Neural progenitor cell (in vitro differentiated cells): Measurements from ENCODE around the gene PACRG. TPM values are rescaled to one million over a fixed set of nuclear protein-coding genes. Genes with fewer than 3 reads are reported as not detected.

ENCODE experiments used
- DNase-seq: peaks from one replicate; pipeline ENCODE4 v3.0.0-alpha.2; 2016; ENCODE audit warnings: low spot score
- H2AFZ ChIP-seq: fragments of 200-600 bp; sonication (generic); replicated peaks from 2 replicates; pipeline ENCODE4 v1.6.1; 2016; ENCODE audit warnings: antibody characterized with exemption
- H3F3A ChIP-seq: fragments of 200-600 bp; sonication (generic); 2 replicates; pipeline ENCODE4 v1.6.1; 2016; ENCODE audit warnings: antibody characterized with exemption, low read depth
- H3K27ac ChIP-seq: fragments of 200-600 bp; sonication (generic); 2 replicates; pipeline ENCODE4 v1.5.1; 2016; ENCODE audit warnings: mild to moderate bottlenecking
- H3K27me3 ChIP-seq: fragments of 200-600 bp; sonication (generic); 2 replicates; pipeline ENCODE4 v1.6.1; 2016; ENCODE audit warnings: mild to moderate bottlenecking, moderate library complexity
- H3K36me3 ChIP-seq: fragments of 200-600 bp; sonication (generic); 2 replicates; pipeline ENCODE4 v1.5.1; 2016
- H3K4me1 ChIP-seq: fragments of 200-600 bp; sonication (generic); 2 replicates; pipeline ENCODE4 v1.6.1; 2016; ENCODE audit warnings: mixed run types
- H3K4me2 ChIP-seq: fragments of 200-600 bp; sonication (generic); 2 replicates; pipeline ENCODE4 v1.6.1; 2016
- H3K4me3 ChIP-seq: fragments of 200-600 bp; sonication (generic); 2 replicates; pipeline ENCODE4 v1.5.1; 2016
- H3K79me2 ChIP-seq: fragments of 200-600 bp; sonication (generic); 2 replicates; pipeline ENCODE4 v1.6.1; 2016; ENCODE audit warnings: low read depth
- H3K9ac ChIP-seq: fragments of 200-600 bp; sonication (generic); 2 replicates; pipeline ENCODE4 v1.6.1; 2016
- H3K9me3 ChIP-seq: fragments of 200-600 bp; sonication (generic); 2 replicates; pipeline ENCODE4 v1.5.1; 2016; ENCODE audit warnings: low read depth
- H4K20me1 ChIP-seq: fragments of 200-600 bp; sonication (generic); 2 replicates; pipeline ENCODE4 v1.6.1; 2016; ENCODE audit warnings: low read depth
- H3K27ac Mint-ChIP-seq: 3 replicates; pipeline ENCODE4 v1.8.0; 2021; ENCODE audit warnings: mixed read lengths
- H3K27me3 Mint-ChIP-seq: 2 replicates; pipeline ENCODE4 v1.8.0; 2022; ENCODE audit warnings: low read depth, mild to moderate bottlenecking, inconsistent platforms, moderate library complexity, mixed read lengths; ENCODE audit not compliant: insufficient read depth
- H3K36me3 Mint-ChIP-seq: 3 replicates; pipeline ENCODE4 v1.8.0; 2021; ENCODE audit warnings: mixed read lengths
- H3K4me1 Mint-ChIP-seq: 3 replicates; pipeline ENCODE4 v1.8.0; 2021; ENCODE audit warnings: mixed read lengths
- H3K4me3 Mint-ChIP-seq: 3 replicates; pipeline ENCODE4 v1.8.0; 2021; ENCODE audit warnings: mild to moderate bottlenecking, moderate library complexity, mixed read lengths
- H3K9me3 Mint-ChIP-seq: 3 replicates; pipeline ENCODE4 v1.8.0; 2020; ENCODE audit warnings: mixed read lengths
- EZH2 ChIP-seq: fragments of 200-600 bp; sonication (generic); IDR thresholded peaks from 2 replicates; pipeline ENCODE4 v1.6.1; 2017; ENCODE audit warnings: antibody characterized with exemption, mild to moderate bottlenecking, moderate library complexity
- EZH2phosphoT487 ChIP-seq: fragments of 200-600 bp; sonication (generic); IDR thresholded peaks from 2 replicates; pipeline ENCODE4 v1.6.1; 2017; ENCODE audit warnings: antibody characterized with exemption
- total RNA-seq: library from RNA; depleted of rRNA; stranded (reverse); fragments of >200 nt; gene quantifications from 2 replicates; pipeline ENCODE4 v1.2.3, GENCODE V29; 2015; ENCODE audit warnings: low replicate concordance
- TF ChIP-seq, protein P1 (sequence below): fragments of 200-600 bp; sonication (generic); IDR thresholded peaks from 2 replicates; pipeline ENCODE4 v1.5.1; 2017; ENCODE audit warnings: antibody characterized with exemption, mild to moderate bottlenecking

The PACRG gene
- total RNA-seq, 1 donor from 2014 or later, result 0.30 TPM

DNA sequence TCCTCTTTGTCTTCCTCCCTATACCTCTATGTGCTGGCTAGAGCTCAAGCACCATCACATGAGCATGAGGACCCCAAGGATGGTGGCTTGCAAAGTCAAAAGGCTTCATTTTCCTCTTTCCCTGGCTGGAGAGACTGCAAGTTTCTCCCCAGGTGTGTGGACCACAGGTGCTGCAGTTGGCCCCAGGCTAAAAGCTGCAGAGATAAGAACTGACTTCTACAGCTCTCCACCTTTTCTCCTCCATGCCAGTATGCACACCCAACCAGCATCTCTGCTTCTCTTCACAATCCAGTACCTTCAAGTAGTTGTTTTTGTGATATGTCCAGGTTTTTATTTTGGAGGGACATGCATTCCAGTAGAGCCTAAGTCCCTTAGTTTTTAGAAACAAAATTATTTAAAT is 29.3 kb upstream of the PACRG start:
- no peaks in the 10 kb centered on the region for H3K27me3 Mint-ChIP-seq
- Histone ChIP-seq H3K4me3 (no peak overlapping the region), H3K4me1 (peaks cover 7% of the 10 kb centered on the region), H3K27me3 (no peaks in the 10 kb centered on the region), H3K36me3 (no peaks in the 10 kb centered on the region), H4K20me1 (no peaks in the 10 kb centered on the region), H3F3A (no peaks in the 10 kb centered on the region), H3K4me2 (no peak overlapping the region), H3K9ac (no peak overlapping the region), H3K79me2 (no peaks in the 10 kb centered on the region), H3K27ac (no peak overlapping the region), H3K9me3 (no peaks in the 10 kb centered on the region), H2AFZ (no peak overlapping the region)
- H3K36me3 Mint-ChIP-seq, result no peaks in the 10 kb centered on the region
- H3K9me3 Mint-ChIP-seq, result no peaks in the 10 kb centered on the region
- DNase-seq, result no peak
- peaks cover 4% of the 10 kb centered on the region for H3K4me1 Mint-ChIP-seq
- no peak for TF ChIP-seq EZH2phosphoT487
- TF ChIP-seq EZH2, result no peak
- TF ChIP-seq, protein P1, sequence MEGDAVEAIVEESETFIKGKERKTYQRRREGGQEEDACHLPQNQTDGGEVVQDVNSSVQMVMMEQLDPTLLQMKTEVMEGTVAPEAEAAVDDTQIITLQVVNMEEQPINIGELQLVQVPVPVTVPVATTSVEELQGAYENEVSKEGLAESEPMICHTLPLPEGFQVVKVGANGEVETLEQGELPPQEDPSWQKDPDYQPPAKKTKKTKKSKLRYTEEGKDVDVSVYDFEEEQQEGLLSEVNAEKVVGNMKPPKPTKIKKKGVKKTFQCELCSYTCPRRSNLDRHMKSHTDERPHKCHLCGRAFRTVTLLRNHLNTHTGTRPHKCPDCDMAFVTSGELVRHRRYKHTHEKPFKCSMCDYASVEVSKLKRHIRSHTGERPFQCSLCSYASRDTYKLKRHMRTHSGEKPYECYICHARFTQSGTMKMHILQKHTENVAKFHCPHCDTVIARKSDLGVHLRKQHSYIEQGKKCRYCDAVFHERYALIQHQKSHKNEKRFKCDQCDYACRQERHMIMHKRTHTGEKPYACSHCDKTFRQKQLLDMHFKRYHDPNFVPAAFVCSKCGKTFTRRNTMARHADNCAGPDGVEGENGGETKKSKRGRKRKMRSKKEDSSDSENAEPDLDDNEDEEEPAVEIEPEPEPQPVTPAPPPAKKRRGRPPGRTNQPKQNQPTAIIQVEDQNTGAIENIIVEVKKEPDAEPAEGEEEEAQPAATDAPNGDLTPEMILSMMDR, result no peak
- H3K27ac Mint-ChIP-seq, result no peak overlapping the region
- H3K4me3 Mint-ChIP-seq, result no peak overlapping the region

DNA sequence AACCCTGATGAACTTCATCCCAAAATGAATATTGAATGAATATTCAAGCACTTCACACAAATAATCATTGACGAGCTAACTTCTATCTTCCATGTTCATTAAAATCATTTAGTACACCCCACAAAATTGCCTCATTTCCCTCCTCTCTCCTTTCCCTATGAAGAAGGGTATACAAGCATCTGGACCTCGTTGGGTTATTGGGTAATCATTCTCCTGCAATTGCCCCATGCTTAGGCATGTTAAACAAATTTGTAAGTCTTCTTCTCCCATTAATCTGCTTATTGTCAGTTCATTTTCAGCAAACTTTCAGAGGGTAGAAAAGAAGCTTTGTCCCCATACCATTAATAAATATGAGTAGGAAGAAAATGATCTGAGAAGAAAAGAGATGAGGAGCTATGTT is 27.8 kb upstream of the PACRG start:
- Histone ChIP-seq H3K79me2 (no peaks in the 10 kb centered on the region), H3K36me3 (no peaks in the 10 kb centered on the region), H2AFZ (no peak overlapping the region), H3K4me3 (no peak overlapping the region), H3K9ac (no peak overlapping the region), H4K20me1 (no peaks in the 10 kb centered on the region), H3K27me3 (no peaks in the 10 kb centered on the region), H3K4me2 (no peak overlapping the region), H3K4me1 (peaks cover 18% of the 10 kb centered on the region), H3F3A (no peaks in the 10 kb centered on the region), H3K27ac (no peak overlapping the region), H3K9me3 (no peaks in the 10 kb centered on the region)
- Mint-ChIP-seq H3K9me3 (no peaks in the 10 kb centered on the region), H3K36me3 (no peaks in the 10 kb centered on the region), H3K27ac (no peak overlapping the region), H3K4me1 (peaks cover 4% of the 10 kb centered on the region), H3K4me3 (no peak overlapping the region), H3K27me3 (no peaks in the 10 kb centered on the region)
- TF ChIP-seq, protein P1, result no peak
- DNase-seq, result no peak

DNA sequence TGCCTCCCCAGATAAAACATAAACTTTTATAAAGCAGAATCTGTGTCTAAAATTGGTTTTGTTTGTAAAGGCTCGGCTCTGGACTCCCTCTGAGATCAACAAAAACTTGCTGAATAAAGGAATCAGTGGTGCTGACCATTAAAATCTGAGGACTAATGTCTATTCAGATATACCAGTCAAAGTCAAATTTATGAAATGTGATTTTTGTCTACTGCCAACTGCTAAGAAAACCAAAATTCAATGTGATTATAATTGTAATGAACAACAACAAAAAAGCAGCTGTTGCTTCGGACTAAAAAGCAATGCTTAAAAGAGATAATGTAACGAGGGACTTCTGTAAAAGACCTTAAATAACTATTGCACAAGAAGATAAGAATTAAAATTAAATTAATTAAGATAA is 26.8 kb upstream of the PACRG start:
- Histone ChIP-seq H3K27ac (no peak overlapping the region), H3K4me2 (no peak overlapping the region), H3K4me1 (peaks cover 27% of the 10 kb centered on the region), H3F3A (peaks cover 10% of the 10 kb centered on the region), H4K20me1 (no peaks in the 10 kb centered on the region), H2AFZ (no peak overlapping the region), H3K4me3 (no peak overlapping the region), H3K9me3 (no peaks in the 10 kb centered on the region), H3K36me3 (no peaks in the 10 kb centered on the region), H3K79me2 (no peaks in the 10 kb centered on the region), H3K27me3 (no peaks in the 10 kb centered on the region), H3K9ac (no peak overlapping the region)
- no peaks in the 10 kb centered on the region for H3K9me3 Mint-ChIP-seq
- H3K27me3 Mint-ChIP-seq, result no peaks in the 10 kb centered on the region
- H3K4me1 Mint-ChIP-seq, result peaks cover 14% of the 10 kb centered on the region
- H3K36me3 Mint-ChIP-seq, result no peaks in the 10 kb centered on the region
- H3K27ac Mint-ChIP-seq, result no peak overlapping the region
- no peak overlapping the region for H3K4me3 Mint-ChIP-seq
- TF ChIP-seq EZH2phosphoT487, result no peak
- TF ChIP-seq EZH2, result no peak
- TF ChIP-seq, protein P1, result no peak
- no peak for DNase-seq

DNA sequence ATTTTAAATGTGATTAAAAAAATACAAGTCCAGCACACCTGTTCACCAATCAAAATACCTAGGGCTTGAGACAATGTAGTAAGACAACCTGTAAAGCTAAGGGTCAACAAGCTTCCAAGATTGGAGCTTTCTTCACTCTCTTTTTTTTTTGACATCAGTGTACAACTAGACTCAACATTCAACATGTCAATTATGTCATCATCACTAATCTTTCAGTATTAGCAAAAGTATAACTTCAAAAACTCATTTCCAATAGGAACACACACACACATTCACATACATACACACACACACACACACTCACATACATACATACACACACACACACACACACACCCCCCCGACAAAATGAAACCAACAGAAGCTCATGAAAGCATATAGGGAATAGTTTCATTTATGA is 26.2 kb upstream of the PACRG start:
- H3K27ac ChIP-seq, result no peak overlapping the region
- DNase-seq, result no peak
- peaks cover 16% of the 10 kb centered on the region for H3F3A ChIP-seq
- no peak overlapping the region for H3K4me3 ChIP-seq
- no peak overlapping the region for H2AFZ ChIP-seq
- no peaks in the 10 kb centered on the region for H3K9me3 ChIP-seq
- Mint-ChIP-seq H3K4me1 (peaks cover 20% of the 10 kb centered on the region), H3K36me3 (no peaks in the 10 kb centered on the region), H3K27me3 (peaks cover 2% of the 10 kb centered on the region), H3K27ac (no peak overlapping the region), H3K9me3 (no peaks in the 10 kb centered on the region), H3K4me3 (no peak overlapping the region)
- H3K79me2 ChIP-seq, result no peaks in the 10 kb centered on the region
- TF ChIP-seq EZH2phosphoT487 (no peak), EZH2 (no peak)
- TF ChIP-seq, protein P1, result no peak
- no peaks in the 10 kb centered on the region for H4K20me1 ChIP-seq
- no peaks in the 10 kb centered on the region for H3K36me3 ChIP-seq
- no peak overlapping the region for H3K4me2 ChIP-seq
- no peak overlapping the region for H3K9ac ChIP-seq
- H3K4me1 ChIP-seq, result peaks cover 33% of the 10 kb centered on the region
- no peaks in the 10 kb centered on the region for H3K27me3 ChIP-seq
